Measurements from ENCODE around the gene PDE10A.

DNA sequence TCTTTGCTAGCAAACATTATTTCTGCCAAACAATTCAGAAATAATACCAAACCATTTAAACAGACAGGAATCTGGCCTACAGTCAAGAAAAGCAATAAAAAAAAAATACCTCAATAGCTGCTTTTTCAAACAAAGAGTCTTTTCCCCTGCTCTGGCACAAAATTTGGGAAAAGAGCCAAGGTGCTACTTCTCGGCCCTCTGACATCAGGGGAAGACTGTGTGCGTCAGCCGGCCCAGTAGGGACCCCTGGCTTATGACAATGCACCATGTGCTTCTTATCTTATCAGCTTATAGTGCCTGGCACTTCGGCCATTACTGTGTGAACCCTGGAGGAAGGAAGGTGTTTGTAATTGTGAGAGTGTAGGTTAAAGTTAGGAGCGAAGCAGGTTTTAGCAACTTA is 89.4 kb downstream of the PDE10A start:
- no peak for TF ChIP-seq CTCF (IDR thresholded peaks at IDR 0.05)
- no peak for TF ChIP-seq EP300 (IDR thresholded peaks at IDR 0.05)

All from suprapubic skin (tissue), 3 donors.